Neural cell (in vitro differentiated cells): Measurements from ENCODE around the gene RAI1.

Source experiments
- EZH2 ChIP-seq: fragments of 200-600, 300-800 bp; shearing (Covaris generic), sonication (generic); IDR thresholded peaks from 2 replicates; pipeline ENCODE4 v1.6.1; 2014; ENCODE audit warnings: antibody characterized with exemption, low read length, borderline replicate concordance, mild to moderate bottlenecking; ENCODE audit not compliant: insufficient read depth, poor library complexity, severe bottlenecking
- MXI1 ChIP-seq: fragments of 450-650 bp; conservative IDR thresholded peaks from 2 replicates; pipeline ENCODE4 v1.6.1; 2014; ENCODE audit warnings: antibody characterized with exemption, mild to moderate bottlenecking; ENCODE audit not compliant: poor library complexity, severe bottlenecking
- POLR2AphosphoS5 ChIP-seq: IDR thresholded peaks from 2 replicates; pipeline ENCODE4 v1.6.1; 2012
- SMC3 ChIP-seq: fragments of 450-650 bp; conservative IDR thresholded peaks from 2 replicates; pipeline ENCODE4 v1.6.1; 2014; ENCODE audit warnings: antibody characterized with exemption, mild to moderate bottlenecking, moderate library complexity; ENCODE audit not compliant: poor library complexity
- TF ChIP-seq, protein P1 (sequence below): fragments of 450-650 bp; IDR thresholded peaks from 2 replicates; pipeline ENCODE4 v1.5.1; 2014; ENCODE audit warnings: antibody characterized with exemption, mild to moderate bottlenecking, moderate library complexity; ENCODE audit not compliant: poor library complexity, severe bottlenecking

DNA sequence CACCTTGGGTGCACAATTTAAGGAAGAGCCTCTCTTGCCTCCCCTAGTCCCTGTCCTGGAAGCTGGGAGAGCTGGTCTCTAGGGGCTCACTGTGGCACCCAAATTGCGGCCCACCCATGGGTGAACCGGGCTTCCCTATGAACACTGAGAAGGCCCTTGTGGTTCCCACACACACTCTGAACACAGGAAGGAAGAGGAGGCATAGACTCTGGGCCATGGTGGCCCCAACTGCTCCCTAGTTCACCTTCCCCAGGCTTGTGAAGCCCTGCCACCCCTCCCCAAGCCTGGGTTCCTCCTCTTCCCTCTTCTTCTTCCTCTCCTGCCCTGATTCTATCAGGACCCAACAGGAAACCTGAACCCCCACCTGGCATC lies 145.1 kb downstream of the RAI1 start:
- TF ChIP-seq MXI1, result no peak
- TF ChIP-seq, protein P1, sequence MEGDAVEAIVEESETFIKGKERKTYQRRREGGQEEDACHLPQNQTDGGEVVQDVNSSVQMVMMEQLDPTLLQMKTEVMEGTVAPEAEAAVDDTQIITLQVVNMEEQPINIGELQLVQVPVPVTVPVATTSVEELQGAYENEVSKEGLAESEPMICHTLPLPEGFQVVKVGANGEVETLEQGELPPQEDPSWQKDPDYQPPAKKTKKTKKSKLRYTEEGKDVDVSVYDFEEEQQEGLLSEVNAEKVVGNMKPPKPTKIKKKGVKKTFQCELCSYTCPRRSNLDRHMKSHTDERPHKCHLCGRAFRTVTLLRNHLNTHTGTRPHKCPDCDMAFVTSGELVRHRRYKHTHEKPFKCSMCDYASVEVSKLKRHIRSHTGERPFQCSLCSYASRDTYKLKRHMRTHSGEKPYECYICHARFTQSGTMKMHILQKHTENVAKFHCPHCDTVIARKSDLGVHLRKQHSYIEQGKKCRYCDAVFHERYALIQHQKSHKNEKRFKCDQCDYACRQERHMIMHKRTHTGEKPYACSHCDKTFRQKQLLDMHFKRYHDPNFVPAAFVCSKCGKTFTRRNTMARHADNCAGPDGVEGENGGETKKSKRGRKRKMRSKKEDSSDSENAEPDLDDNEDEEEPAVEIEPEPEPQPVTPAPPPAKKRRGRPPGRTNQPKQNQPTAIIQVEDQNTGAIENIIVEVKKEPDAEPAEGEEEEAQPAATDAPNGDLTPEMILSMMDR, result no peak
- TF ChIP-seq EZH2, result no peak
- no peak for TF ChIP-seq POLR2AphosphoS5
- no peak for TF ChIP-seq SMC3
